CD14-positive monocyte (primary cell): Measurements from ENCODE around the gene PVR. TPM values are rescaled to one million over a fixed set of nuclear protein-coding genes. Genes with fewer than 3 reads are reported as not detected.
A peak's percentile ranks its signal among the peaks of the same experiment; 100 is the strongest.

Experiments
- DNase-seq, 3 donors: peaks; one replicate each; pipeline ENCODE4 v3.0.0-alpha.2; 2011 to 2022
- H2AFZ ChIP-seq: 2 replicates; pipeline ENCODE4 v1.6.0; 2012; ENCODE audit warnings: mild to moderate bottlenecking, low read depth, low read length, inconsistent platforms; ENCODE audit not compliant: insufficient read depth, poor library complexity, severe bottlenecking
- H3K27ac ChIP-seq, 2 donors: 1 replicate in 1 of 2; 2 replicates in 1 of 2; pipeline ENCODE4 v1.5.1; 2012 to 2013; ENCODE audit warnings: low read length in 2 of 2, control low read depth in 1 of 2, inconsistent platforms in 1 of 2, low read depth in 1 of 2, mild to moderate bottlenecking in 1 of 2
- H3K27me3 ChIP-seq, 2 donors: one replicate each; pipeline versions ENCODE4 v1.6.0 to v1.6.1; 2011 to 2013; ENCODE audit warnings: low read length in 2 of 2; ENCODE audit not compliant: control insufficient read depth in 2 of 2, insufficient read depth in 2 of 2
- H3K36me3 ChIP-seq, 2 donors: replicated peaks in 1 of 2; 1 replicate in 1 of 2; 2 replicates in 1 of 2; pipeline versions ENCODE4 v1.5.1 to v1.6.1; 2012 to 2013; ENCODE audit warnings: low read length in 2 of 2, control low read depth in 1 of 2, inconsistent platforms in 1 of 2, mild to moderate bottlenecking in 1 of 2; ENCODE audit not compliant: insufficient read depth in 2 of 2, control insufficient read depth in 1 of 2
- H3K4me1 ChIP-seq, 2 donors: 1 replicate in 1 of 2; 2 replicates in 1 of 2; pipeline versions ENCODE4 v1.5.1 to v1.6.1; 2012 to 2013; ENCODE audit warnings: low read length in 2 of 2, control low read depth in 1 of 2, inconsistent platforms in 1 of 2, mild to moderate bottlenecking in 1 of 2, moderate library complexity in 1 of 2; ENCODE audit not compliant: insufficient read depth in 2 of 2, control insufficient read depth in 1 of 2
- H3K4me2 ChIP-seq: replicated peaks from 2 replicates; pipeline ENCODE3; 2012; ENCODE audit warnings: low read length, moderate library complexity, mild to moderate bottlenecking; ENCODE audit not compliant: poor library complexity, severe bottlenecking; ENCODE audit errors: extremely low read depth
- H3K4me3 ChIP-seq, 3 experiments: fragments of 200-600 bp in 1 of 3; sonication (generic) in 1 of 3; replicated peaks in 1 of 3; 1 replicate in 2 of 3; 2 replicates in 1 of 3; pipeline ENCODE4 v1.5.1; 2011 to 2013; ENCODE audit warnings: low read length in 3 of 3, mild to moderate bottlenecking in 3 of 3, control low read depth in 2 of 3, low read depth in 2 of 3, inconsistent platforms in 1 of 3, moderate library complexity in 1 of 3
- H3K79me2 ChIP-seq: 2 replicates; pipeline ENCODE4 v1.6.0; 2012; ENCODE audit warnings: mild to moderate bottlenecking, control low read depth, inconsistent platforms, low read length, moderate library complexity; ENCODE audit not compliant: insufficient read depth
- H3K9ac ChIP-seq: 2 replicates; pipeline ENCODE4 v1.6.0; 2017; ENCODE audit warnings: low read length, mild to moderate bottlenecking; ENCODE audit not compliant: insufficient read depth, poor library complexity, severe bottlenecking
- H3K9me3 ChIP-seq, 2 donors: replicated peaks in 1 of 2; 1 replicate in 1 of 2; 2 replicates in 1 of 2; pipeline versions ENCODE4 v1.5.1 to v1.6.1; 2012 to 2013; ENCODE audit warnings: low read length in 2 of 2, control low read depth in 1 of 2; ENCODE audit not compliant: control insufficient read depth in 1 of 2, insufficient read depth in 1 of 2
- H4K20me1 ChIP-seq: 2 replicates; pipeline ENCODE4 v1.6.0; 2012; ENCODE audit warnings: mild to moderate bottlenecking, low read length, control low read depth, moderate library complexity; ENCODE audit not compliant: insufficient read depth
- H3K27ac Mint-ChIP-seq, 7 donors: one replicate each; pipeline ENCODE4 v1.8.0; 2020; ENCODE audit warnings: mild to moderate bottlenecking in 7 of 7, mixed read lengths in 7 of 7, moderate library complexity in 6 of 7, inconsistent platforms in 2 of 7
- H3K27me3 Mint-ChIP-seq, 3 donors: one replicate each; pipeline ENCODE4 v1.8.0; 2021 to 2022; ENCODE audit warnings: low read depth in 3 of 3, mild to moderate bottlenecking in 3 of 3, mixed read lengths in 3 of 3, moderate library complexity in 3 of 3, inconsistent platforms in 1 of 3
- H3K36me3 Mint-ChIP-seq, 2 donors: one replicate each; pipeline ENCODE4 v1.8.0; 2020; ENCODE audit warnings: mixed read lengths in 2 of 2, inconsistent platforms in 1 of 2, mild to moderate bottlenecking in 1 of 2
- H3K4me1 Mint-ChIP-seq: one replicate; pipeline ENCODE4 v1.8.0; 2020; ENCODE audit warnings: mild to moderate bottlenecking, mixed read lengths
- H3K4me3 Mint-ChIP-seq, 2 donors: one replicate each; pipeline ENCODE4 v1.8.0; 2020; ENCODE audit warnings: mild to moderate bottlenecking in 2 of 2, mixed read lengths in 2 of 2, moderate library complexity in 1 of 2
- H3K9me3 Mint-ChIP-seq, 7 donors: one replicate each; pipeline ENCODE4 v1.8.0; 2020 to 2022; ENCODE audit warnings: mixed read lengths in 7 of 7, mild to moderate bottlenecking in 6 of 7, moderate library complexity in 6 of 7, inconsistent platforms in 2 of 7
- CTCF ChIP-seq: fragments of 200-600 bp; IDR thresholded peaks from one replicate; pipeline ENCODE4 v1.8.0; 2022; ENCODE audit warnings: antibody characterized with exemption, mild to moderate bottlenecking
- WGBS: methylation state at CpG from one replicate; pipeline ENCODE4 v1.1.5; 2013; ENCODE audit warnings: missing lambda C conversion rate; ENCODE audit not compliant: insufficient coverage; 5-methylcytosine and 5-hydroxymethylcytosine counted together
- intact Hi-C, 2 donors: fragments of 100-400 bp; cut with micrococcal nuclease; formaldehyde crosslinking; loops; one replicate each; pipeline versions ENCODE4 v1.15.0 to v1.15.1; 2023
- polyA plus RNA-seq, 3 donors: library from polyadenylated mRNA; depleted of rRNA in 1 of 3; unstranded in 2 of 3; stranded (reverse) in 1 of 3; fragments of 300-500 nt in 2 of 3; fragments of >200 nt in 1 of 3; fragmentation: Illumina TruSeq in 2 of 3; gene quantifications; 1 replicate in 2 of 3; 2 replicates in 1 of 3; pipeline ENCODE4 v1.2.3, GENCODE V29; 2012 to 2021

Gene PVR
- polyA plus RNA-seq, 3 donors: 10.1 to 20.2 (median 12.9) TPM

- no peak overlapping the region for H3K4me3 Mint-ChIP-seq
- TF ChIP-seq CTCF: no peak
- H3K4me1 Mint-ChIP-seq: peaks cover 33% of the 10 kb centered on the region
- no peak overlapping the region for H3K9ac ChIP-seq
- peaks cover 33 to 42% of the 10 kb centered on the region in 2 donors for H3K4me1 ChIP-seq
- no peak overlapping the region for H3K4me3 ChIP-seq
- H3K36me3 ChIP-seq: no peaks in the 10 kb centered on the region
- no peaks in the 10 kb centered on the region for H3K79me2 ChIP-seq
- peaks cover 0 to 3% (median 0%) of the 10 kb centered on the region in 7 donors for H3K9me3 Mint-ChIP-seq
- H3K36me3 Mint-ChIP-seq: no peaks in the 10 kb centered on the region
- intact Hi-C loops: no loop called here
- H3K27me3 ChIP-seq: no peaks in the 10 kb centered on the region
- H3K4me2 ChIP-seq: no peak overlapping the region
- H3K27ac Mint-ChIP-seq: peak overlapping the region in 1 of 7 donors; percentile 24
- no peak overlapping the region for H2AFZ ChIP-seq
- DNase-seq: no peak
- H4K20me1 ChIP-seq: no peaks in the 10 kb centered on the region
- no peak overlapping the region for H3K27ac ChIP-seq
- no peaks in the 10 kb centered on the region for H3K9me3 ChIP-seq
- WGBS: 100% methylated on average over 3 of the region's 10 CpGs
- H3K27me3 Mint-ChIP-seq: no peaks in the 10 kb centered on the region
Measured at GRCh38 chr19:44614313-44614712, 29.4 kb upstream of the PVR start.

GRCh38 chr19:44615863-44616247 is 27.9 kb upstream of the PVR start:
- Histone ChIP-seq H3K4me2 (no peak overlapping the region), H2AFZ (no peak overlapping the region), H4K20me1 (no peaks in the 10 kb centered on the region), H3K9me3 (no peaks in the 10 kb centered on the region), H3K27ac (no peak overlapping the region), H3K4me3 (no peak overlapping the region), H3K4me1 (peaks cover 44 to 56% of the 10 kb centered on the region in 2 donors), H3K79me2 (no peaks in the 10 kb centered on the region), H3K27me3 (no peaks in the 10 kb centered on the region), H3K36me3 (no peaks in the 10 kb centered on the region), H3K9ac (no peak overlapping the region)
- H3K27ac Mint-ChIP-seq: peak overlapping the region in 1 of 7 donors; percentile 60
- DNase-seq: no peak
- no peaks in the 10 kb centered on the region for H3K36me3 Mint-ChIP-seq
- no peak for TF ChIP-seq CTCF
- H3K9me3 Mint-ChIP-seq: peaks cover 0 to 3% (median 0%) of the 10 kb centered on the region in 7 donors
- peak overlapping the region in 1 of 2 donors; percentile 39 for H3K4me3 Mint-ChIP-seq
- H3K4me1 Mint-ChIP-seq: peaks cover 42% of the 10 kb centered on the region
- intact Hi-C loops: no loop called here
- peaks cover 0 to 2% (median 0%) of the 10 kb centered on the region in 3 donors for H3K27me3 Mint-ChIP-seq
- WGBS: 0% methylated on average over 1 of the region's 5 CpGs
